ENCODE data around the gene RELN.
"Not testable (repeated sequence)": the region's sequence is repeated elsewhere in the genome, so short reads cannot be mapped to it uniquely, and the experiment has no call there.

The RELN gene

GRCh38 chr7:103528152-103528551 is 461.3 kb downstream of the RELN start:
- Histone ChIP-seq H3K36me3 (ENCODE audit: control insufficient read depth, insufficient read depth, low read length) (no peaks in the 10 kb centered on the region), H3K4me3 (ENCODE audit: low read depth, low read length) (no peak overlapping the region), H3K27ac (ENCODE audit: low read depth, low read length) (no peak overlapping the region), H3K27me3 (ENCODE audit: control insufficient read depth, insufficient read depth, low read length) (no peaks in the 10 kb centered on the region), H3K9ac (ENCODE audit: low read depth, low read length) (no peak overlapping the region), H3K9me3 (ENCODE audit: control insufficient read depth, insufficient read depth, low read length) (no peaks in the 10 kb centered on the region), H3K4me1 (ENCODE audit: control insufficient read depth, insufficient read depth, low read length) (no peaks in the 10 kb centered on the region)

- Histone ChIP-seq H3K27me3 (ENCODE audit: control insufficient read depth, insufficient read depth, low read length) (no peaks in the 10 kb centered on the region), H3K27ac (ENCODE audit: low read depth, low read length) (no peak overlapping the region)
These were observed 463.5 kb downstream of the RELN start for GRCh38 chr7:103525937-103526336.

GRCh38 chr7:103524042-103524907 is 465.2 kb downstream of the RELN start:
- H3K36me3 ChIP-seq (ENCODE audit: control insufficient read depth, insufficient read depth, low read length) = no peaks in the 10 kb centered on the region
- no peaks in the 10 kb centered on the region for H3K27me3 ChIP-seq (ENCODE audit: control insufficient read depth, insufficient read depth, low read length)
- H3K9me3 ChIP-seq (ENCODE audit: control insufficient read depth, insufficient read depth, low read length) = no peaks in the 10 kb centered on the region
- no peak overlapping the region for H3K4me3 ChIP-seq (ENCODE audit: low read depth, low read length)
- no peak overlapping the region for H3K27ac ChIP-seq (ENCODE audit: low read depth, low read length)
- H3K9ac ChIP-seq (ENCODE audit: low read depth, low read length) = no peak overlapping the region
- no peaks in the 10 kb centered on the region for H3K4me1 ChIP-seq (ENCODE audit: control insufficient read depth, insufficient read depth, low read length)

More at GRCh38 chr7:103525937-103526336, 463.5 kb downstream of the RELN start:
- Histone ChIP-seq H3K4me3 (ENCODE audit: low read depth, low read length) (no peak overlapping the region), H3K9me3 (ENCODE audit: control insufficient read depth, insufficient read depth, low read length) (no peaks in the 10 kb centered on the region), H3K9ac (ENCODE audit: low read depth, low read length) (no peak overlapping the region), H3K4me1 (ENCODE audit: control insufficient read depth, insufficient read depth, low read length) (no peaks in the 10 kb centered on the region), H3K36me3 (ENCODE audit: control insufficient read depth, insufficient read depth, low read length) (no peaks in the 10 kb centered on the region)

- no peaks in the 10 kb centered on the region for H3K9me3 ChIP-seq (ENCODE audit: control insufficient read depth, insufficient read depth, low read length)
- H3K36me3 ChIP-seq (ENCODE audit: control insufficient read depth, insufficient read depth, low read length) = no peaks in the 10 kb centered on the region
- H3K9ac ChIP-seq (ENCODE audit: low read depth, low read length) = no peak overlapping the region
These were observed 467.5 kb downstream of the RELN start for GRCh38 chr7:103521937-103522336.

GRCh38 chr7:103504505-103505135 is 484.8 kb downstream of the RELN start:
- no peaks in the 10 kb centered on the region for H3K27me3 ChIP-seq (ENCODE audit: control insufficient read depth, insufficient read depth, low read length)
- H3K36me3 ChIP-seq (ENCODE audit: control insufficient read depth, insufficient read depth, low read length) = no peaks in the 10 kb centered on the region
- no peak overlapping the region for H3K4me3 ChIP-seq (ENCODE audit: low read depth, low read length)
- no peaks in the 10 kb centered on the region for H3K4me1 ChIP-seq (ENCODE audit: control insufficient read depth, insufficient read depth, low read length)
- H3K9ac ChIP-seq (ENCODE audit: low read depth, low read length) = no peak overlapping the region
- H3K9me3 ChIP-seq (ENCODE audit: control insufficient read depth, insufficient read depth, low read length) = no peaks in the 10 kb centered on the region
- no peak overlapping the region for H3K27ac ChIP-seq (ENCODE audit: low read depth, low read length)

More at GRCh38 chr7:103521937-103522336, 467.5 kb downstream of the RELN start:
- no peaks in the 10 kb centered on the region for H3K27me3 ChIP-seq (ENCODE audit: control insufficient read depth, insufficient read depth, low read length)
- H3K27ac ChIP-seq (ENCODE audit: low read depth, low read length) = no peak overlapping the region
- no peak overlapping the region for H3K4me3 ChIP-seq (ENCODE audit: low read depth, low read length)
- no peaks in the 10 kb centered on the region for H3K4me1 ChIP-seq (ENCODE audit: control insufficient read depth, insufficient read depth, low read length)

GRCh38 chr7:103501206-103501605 is 488.3 kb downstream of the RELN start:
- H3K9ac ChIP-seq (ENCODE audit: low read depth, low read length) = no peak overlapping the region
- H3K4me3 ChIP-seq (ENCODE audit: low read depth, low read length) = no peak overlapping the region
- H3K27me3 ChIP-seq (ENCODE audit: control insufficient read depth, insufficient read depth, low read length) = no peaks in the 10 kb centered on the region
- H3K27ac ChIP-seq (ENCODE audit: low read depth, low read length) = no peak overlapping the region
- no peaks in the 10 kb centered on the region for H3K36me3 ChIP-seq (ENCODE audit: control insufficient read depth, insufficient read depth, low read length)
- no peaks in the 10 kb centered on the region for H3K4me1 ChIP-seq (ENCODE audit: control insufficient read depth, insufficient read depth, low read length)
- H3K9me3 ChIP-seq (ENCODE audit: control insufficient read depth, insufficient read depth, low read length) = no peaks in the 10 kb centered on the region

GRCh38 chr7:103499976-103500375 is 489.5 kb downstream of the RELN start:
- Histone ChIP-seq H3K27ac (ENCODE audit: low read depth, low read length) (no peak overlapping the region), H3K27me3 (ENCODE audit: control insufficient read depth, insufficient read depth, low read length) (no peaks in the 10 kb centered on the region), H3K9me3 (ENCODE audit: control insufficient read depth, insufficient read depth, low read length) (no peaks in the 10 kb centered on the region), H3K4me1 (ENCODE audit: control insufficient read depth, insufficient read depth, low read length) (no peaks in the 10 kb centered on the region), H3K9ac (ENCODE audit: low read depth, low read length) (no peak overlapping the region), H3K36me3 (ENCODE audit: control insufficient read depth, insufficient read depth, low read length) (no peaks in the 10 kb centered on the region), H3K4me3 (ENCODE audit: low read depth, low read length) (no peak overlapping the region)

- no peak overlapping the region for H3K9ac ChIP-seq (ENCODE audit: low read depth, low read length)
- no peaks in the 10 kb centered on the region for H3K4me1 ChIP-seq (ENCODE audit: control insufficient read depth, insufficient read depth, low read length)
- no peak overlapping the region for H3K27ac ChIP-seq (ENCODE audit: low read depth, low read length)
- H3K9me3 ChIP-seq (ENCODE audit: control insufficient read depth, insufficient read depth, low read length) = no peaks in the 10 kb centered on the region
- no peak overlapping the region for H3K4me3 ChIP-seq (ENCODE audit: low read depth, low read length)
- H3K27me3 ChIP-seq (ENCODE audit: control insufficient read depth, insufficient read depth, low read length) = no peaks in the 10 kb centered on the region
- no peaks in the 10 kb centered on the region for H3K36me3 ChIP-seq (ENCODE audit: control insufficient read depth, insufficient read depth, low read length)
These were observed 502.0 kb downstream of the RELN start for GRCh38 chr7:103487419-103487818.

- H3K36me3 ChIP-seq (ENCODE audit: control insufficient read depth, insufficient read depth, low read length) = not testable (repeated sequence)
These were observed 502.6 kb downstream of the RELN start for GRCh38 chr7:103486873-103487272.

GRCh38 chr7:103480771-103481170 is 508.7 kb downstream of the RELN start:
- no peaks in the 10 kb centered on the region for H3K36me3 ChIP-seq (ENCODE audit: control insufficient read depth, insufficient read depth, low read length)
- no peaks in the 10 kb centered on the region for H3K27me3 ChIP-seq (ENCODE audit: control insufficient read depth, insufficient read depth, low read length)
- H3K4me1 ChIP-seq (ENCODE audit: control insufficient read depth, insufficient read depth, low read length) = no peaks in the 10 kb centered on the region
- no peak overlapping the region for H3K9ac ChIP-seq (ENCODE audit: low read depth, low read length)
- H3K27ac ChIP-seq (ENCODE audit: low read depth, low read length) = no peak overlapping the region
- no peak overlapping the region for H3K4me3 ChIP-seq (ENCODE audit: low read depth, low read length)
- no peaks in the 10 kb centered on the region for H3K9me3 ChIP-seq (ENCODE audit: control insufficient read depth, insufficient read depth, low read length)

More at GRCh38 chr7:103486873-103487272, 502.6 kb downstream of the RELN start:
- H3K27me3 ChIP-seq (ENCODE audit: control insufficient read depth, insufficient read depth, low read length); H3K27ac ChIP-seq (ENCODE audit: low read depth, low read length); H3K4me1 ChIP-seq (ENCODE audit: control insufficient read depth, insufficient read depth, low read length); H3K9me3 ChIP-seq (ENCODE audit: control insufficient read depth, insufficient read depth, low read length); H3K9ac ChIP-seq (ENCODE audit: low read depth, low read length); H3K4me3 ChIP-seq (ENCODE audit: low read depth, low read length): not testable (repeated sequence)

- Histone ChIP-seq H3K27me3 (ENCODE audit: control insufficient read depth, insufficient read depth, low read length) (no peaks in the 10 kb centered on the region), H3K4me3 (ENCODE audit: low read depth, low read length) (no peak overlapping the region), H3K4me1 (ENCODE audit: control insufficient read depth, insufficient read depth, low read length) (no peaks in the 10 kb centered on the region), H3K9me3 (ENCODE audit: control insufficient read depth, insufficient read depth, low read length) (no peaks in the 10 kb centered on the region), H3K27ac (ENCODE audit: low read depth, low read length) (no peak overlapping the region), H3K9ac (ENCODE audit: low read depth, low read length) (no peak overlapping the region), H3K36me3 (ENCODE audit: control insufficient read depth, insufficient read depth, low read length) (no peaks in the 10 kb centered on the region)
These were observed 514.5 kb downstream of the RELN start for GRCh38 chr7:103474956-103475355.
